Smooth muscle cell of the brain vasculature (primary cell): ENCODE results near the gene GARIN5A.
"Not testable (repeated sequence)": the region's sequence is repeated elsewhere in the genome, so short reads cannot be mapped to it uniquely, and the experiment has no call there.

Source experiments
- DNase-seq: peaks from one replicate; pipeline ENCODE4 v3.0.0-alpha.2; 2012; ENCODE audit warnings: low read depth, low spot score

The GARIN5A gene

GRCh38 chr19:50465000-50465399 lies 11.6 kb downstream of the GARIN5A start:
- no peak for DNase-seq

- no peak for DNase-seq
Measured at GRCh38 chr19:50464348-50464747, 12.3 kb downstream of the GARIN5A start.

GRCh38 chr19:50462970-50463369 lies 13.7 kb downstream of the GARIN5A start:
- DNase-seq, result no peak

GRCh38 chr19:50461066-50461875 lies 15.4 kb downstream of the GARIN5A start:
- peak; percentile 23 for DNase-seq

- DNase-seq, result no peak
Measured at GRCh38 chr19:50460161-50460765, 16.4 kb downstream of the GARIN5A start.

- no peak for DNase-seq
Measured at GRCh38 chr19:50459638-50460037, 17.0 kb downstream of the GARIN5A start.

GRCh38 chr19:50459067-50459456 lies 17.6 kb downstream of the GARIN5A start:
- DNase-seq, result no peak

GRCh38 chr19:50458396-50459066 lies 18.1 kb downstream of the GARIN5A start:
- no peak for DNase-seq

GRCh38 chr19:50457300-50457699 lies 19.3 kb downstream of the GARIN5A start:
- no peak for DNase-seq

- DNase-seq, result no peak
Measured at GRCh38 chr19:50455992-50456391, 20.7 kb downstream of the GARIN5A start.

GRCh38 chr19:50453243-50453642 lies 23.4 kb downstream of the GARIN5A start:
- DNase-seq, result no peak

GRCh38 chr19:50451223-50451534 lies 25.5 kb downstream of the GARIN5A start:
- no peak for DNase-seq

GRCh38 chr19:50450369-50451222 lies 26.1 kb downstream of the GARIN5A start:
- DNase-seq, result no peak

- DNase-seq, result no peak
Measured at GRCh38 chr19:50449236-50449899, 27.3 kb downstream of the GARIN5A start.

GRCh38 chr19:50447750-50448149 lies 28.9 kb downstream of the GARIN5A start:
- no peak for DNase-seq

GRCh38 chr19:50447053-50447452 lies 29.6 kb downstream of the GARIN5A start:
- no peak for DNase-seq

GRCh38 chr19:50444059-50444458 lies 32.6 kb downstream of the GARIN5A start:
- no peak for DNase-seq

- DNase-seq, result not testable (repeated sequence)
Measured at GRCh38 chr19:50439130-50439529, 37.5 kb downstream of the GARIN5A start.

- no peak for DNase-seq
Measured at GRCh38 chr19:50437862-50438449, 38.7 kb downstream of the GARIN5A start.

- no peak for DNase-seq
Measured at GRCh38 chr19:50435627-50436026, 41.0 kb downstream of the GARIN5A start.

- no peak for DNase-seq
Measured at GRCh38 chr19:50435221-50435620, 41.4 kb downstream of the GARIN5A start.
